ENCODE measurements around the gene RNASE8.

- no peak for TF ChIP-seq CTCF (IDR thresholded peaks at IDR 0.05)
- no peak for TF ChIP-seq EZH2phosphoT487 (IDR thresholded peaks at IDR 0.05)
Measured at GRCh38 chr14:21070083-21070609, 12.5 kb downstream of the RNASE8 start, which contains the start of gene ARHGEF40.

Measured in neural progenitor cell (in vitro differentiated cells).